H9 (cell line): ENCODE results near the gene METTL8. TPM values are rescaled to one million over a fixed set of nuclear protein-coding genes. Genes with fewer than 3 reads are reported as not detected.

Experiments
- DNase-seq: peaks from one replicate; pipeline ENCODE4 v3.0.0-alpha.2; 2017
- H2AFZ ChIP-seq: one replicate; pipeline ENCODE4 v1.6.1; 2013; ENCODE audit warnings: mild to moderate bottlenecking, low read length, control low read depth, moderate library complexity
- H2AK5ac ChIP-seq: 2 replicates; pipeline ENCODE4 v1.6.1; 2013; ENCODE audit warnings: low read length, control low read depth, mixed read lengths; ENCODE audit not compliant: insufficient read length
- H2BK120ac ChIP-seq: one replicate; pipeline ENCODE4 v1.6.1; 2013; ENCODE audit warnings: low read depth, mild to moderate bottlenecking, low read length, control low read depth, inconsistent platforms; ENCODE audit not compliant: poor library complexity, severe bottlenecking
- H2BK12ac ChIP-seq: 2 replicates; pipeline ENCODE4 v1.6.1; 2013; ENCODE audit warnings: low read length, control low read depth, mixed read lengths, low read depth; ENCODE audit not compliant: insufficient read length
- H2BK15ac ChIP-seq: 2 replicates; pipeline ENCODE4 v1.6.1; 2013; ENCODE audit warnings: low read depth, low read length, control low read depth
- H2BK20ac ChIP-seq: one replicate; pipeline ENCODE4 v1.6.1; 2013; ENCODE audit warnings: low read depth, mild to moderate bottlenecking, low read length, control low read depth, inconsistent platforms; ENCODE audit not compliant: poor library complexity, severe bottlenecking
- H2BK5ac ChIP-seq: 2 replicates; pipeline ENCODE4 v1.6.1; 2013; ENCODE audit warnings: low read length, control low read depth, mixed read lengths; ENCODE audit not compliant: insufficient read length
- H3K14ac ChIP-seq: 2 replicates; pipeline ENCODE4 v1.6.1; 2013; ENCODE audit warnings: low read length, control low read depth; ENCODE audit not compliant: insufficient read depth
- H3K18ac ChIP-seq: 2 replicates; pipeline ENCODE4 v1.6.1; 2013; ENCODE audit warnings: low read depth, mild to moderate bottlenecking, mixed read lengths, low read length, control low read depth; ENCODE audit not compliant: insufficient read length
- H3K23ac ChIP-seq: 2 replicates; pipeline ENCODE4 v1.6.1; 2013; ENCODE audit warnings: low read length, control low read depth, mixed read lengths, low read depth; ENCODE audit not compliant: insufficient read length
- H3K23me2 ChIP-seq: 2 replicates; pipeline ENCODE4 v1.6.1; 2013; ENCODE audit warnings: low read depth, mild to moderate bottlenecking, mixed read lengths, low read length, control low read depth; ENCODE audit not compliant: insufficient read length, poor library complexity, severe bottlenecking
- H3K27ac ChIP-seq: 2 replicates; pipeline ENCODE4 v1.5.1; 2013; ENCODE audit warnings: low read length, control low read depth, mixed read lengths, low read depth; ENCODE audit not compliant: insufficient read length
- H3K27me3 ChIP-seq: 2 replicates; pipeline ENCODE4 v1.6.1; 2013; ENCODE audit warnings: low read length, control low read depth, inconsistent platforms; ENCODE audit not compliant: insufficient read depth
- H3K4ac ChIP-seq: 2 replicates; pipeline ENCODE4 v1.6.1; 2013; ENCODE audit warnings: low read depth, mild to moderate bottlenecking, control low read depth, inconsistent platforms, low read length, moderate library complexity
- H3K4me1 ChIP-seq: 2 replicates; pipeline ENCODE4 v1.6.1; 2013; ENCODE audit warnings: low read length, control low read depth, inconsistent platforms; ENCODE audit not compliant: insufficient read depth
- H3K4me2 ChIP-seq: 2 replicates; pipeline ENCODE4 v1.6.1; 2013; ENCODE audit warnings: low read length, control low read depth, mixed read lengths; ENCODE audit not compliant: insufficient read length, insufficient read depth
- H3K56ac ChIP-seq: 2 replicates; pipeline ENCODE4 v1.6.1; 2013; ENCODE audit warnings: low read depth, mild to moderate bottlenecking, mixed read lengths, low read length, control low read depth; ENCODE audit not compliant: insufficient read length
- H3K79me1 ChIP-seq: 2 replicates; pipeline ENCODE4 v1.6.1; 2013; ENCODE audit warnings: low read depth, mild to moderate bottlenecking, moderate library complexity, low read length, control low read depth, inconsistent platforms; ENCODE audit not compliant: insufficient read depth, poor library complexity, severe bottlenecking
- H3K79me2 ChIP-seq: 2 replicates; pipeline ENCODE4 v1.6.1; 2013; ENCODE audit warnings: low read length, control low read depth, inconsistent platforms; ENCODE audit not compliant: insufficient read depth
- H3K9ac ChIP-seq: 2 replicates; pipeline ENCODE4 v1.6.1; 2013; ENCODE audit warnings: low read length, control low read depth, mixed read lengths; ENCODE audit not compliant: insufficient read length; ENCODE audit errors: extremely low read depth
- H3K9me3 ChIP-seq: one replicate; pipeline ENCODE4 v1.6.1; 2013; ENCODE audit warnings: low read depth, low read length, inconsistent platforms; ENCODE audit not compliant: control insufficient read depth
- H3T11ph ChIP-seq: one replicate; pipeline ENCODE4 v1.6.1; 2013; ENCODE audit warnings: mild to moderate bottlenecking, low read length, control low read depth, inconsistent platforms
- H4K20me1 ChIP-seq: one replicate; pipeline ENCODE4 v1.6.1; 2013; ENCODE audit not compliant: control insufficient read depth, insufficient read length, insufficient read depth
- H4K5ac ChIP-seq: 2 replicates; pipeline ENCODE4 v1.6.1; 2013; ENCODE audit warnings: low read depth, mild to moderate bottlenecking, mixed read lengths, low read length, control low read depth; ENCODE audit not compliant: insufficient read length
- H4K8ac ChIP-seq: replicated peaks from 2 replicates; pipeline ENCODE4 v1.6.1; 2013; ENCODE audit warnings: low read length, control low read depth, mixed read lengths, low read depth; ENCODE audit not compliant: insufficient read length
- H4K91ac ChIP-seq: 2 replicates; pipeline ENCODE4 v1.6.1; 2013; ENCODE audit warnings: low read depth, mild to moderate bottlenecking, moderate library complexity, mixed read lengths, low read length, control low read depth; ENCODE audit not compliant: insufficient read length
- H3K27ac Mint-ChIP-seq, 3 experiments: 2 replicates in 2 of 3; 3 replicates in 1 of 3; pipeline ENCODE4 v1.8.0; 2020 to 2021; ENCODE audit warnings: mixed read lengths in 3 of 3, mild to moderate bottlenecking in 1 of 3, moderate library complexity in 1 of 3
- H3K27me3 Mint-ChIP-seq: 2 replicates; pipeline ENCODE4 v1.8.0; 2021; ENCODE audit warnings: low read depth, mild to moderate bottlenecking, moderate library complexity, mixed read lengths
- H3K36me3 Mint-ChIP-seq, 3 experiments: 2 replicates in 2 of 3; 3 replicates in 1 of 3; pipeline ENCODE4 v1.8.0; 2020 to 2021; ENCODE audit warnings: low read depth in 3 of 3, mixed read lengths in 3 of 3; ENCODE audit not compliant: insufficient read depth in 1 of 3
- H3K4me1 Mint-ChIP-seq, 2 experiments: 2 replicates each; pipeline ENCODE4 v1.8.0; 2020; ENCODE audit warnings: mixed read lengths in 2 of 2
- H3K4me3 Mint-ChIP-seq, 2 experiments: 2 replicates in 1 of 2; 3 replicates in 1 of 2; pipeline ENCODE4 v1.8.0; 2020 to 2021; ENCODE audit warnings: mild to moderate bottlenecking in 2 of 2, mixed read lengths in 2 of 2, moderate library complexity in 1 of 2
- H3K9me3 Mint-ChIP-seq, 2 experiments: 2 replicates in 1 of 2; 3 replicates in 1 of 2; pipeline ENCODE4 v1.8.0; 2020; ENCODE audit warnings: mild to moderate bottlenecking in 2 of 2, mixed read lengths in 2 of 2, moderate library complexity in 1 of 2
- CTCF ChIP-seq: fragments of 200-600 bp; sonication (generic); conservative IDR thresholded peaks from 3 replicates; pipeline ENCODE4 v1.8.0; 2021; ENCODE audit warnings: antibody characterized with exemption, mild to moderate bottlenecking
- WGBS: extraction: QIAGEN DNeasy Blood & Tissue Kit; methylation state at CpG from one replicate; pipeline ENCODE4 v1.1.7; 2013; ENCODE audit warnings: missing lambda C conversion rate, low lambda C conversion rate, mixed read lengths; ENCODE audit not compliant: insufficient read length; ENCODE audit errors: extremely low coverage; 5-methylcytosine and 5-hydroxymethylcytosine counted together
- total RNA-seq: library from RNA; stranded (reverse); gene quantifications from 2 replicates; pipeline ENCODE4 v1.2.1, GENCODE V29; 2021

The METTL8 gene
- total RNA-seq, 1 experiment from 2014 or later = 40.9 TPM

DNA sequence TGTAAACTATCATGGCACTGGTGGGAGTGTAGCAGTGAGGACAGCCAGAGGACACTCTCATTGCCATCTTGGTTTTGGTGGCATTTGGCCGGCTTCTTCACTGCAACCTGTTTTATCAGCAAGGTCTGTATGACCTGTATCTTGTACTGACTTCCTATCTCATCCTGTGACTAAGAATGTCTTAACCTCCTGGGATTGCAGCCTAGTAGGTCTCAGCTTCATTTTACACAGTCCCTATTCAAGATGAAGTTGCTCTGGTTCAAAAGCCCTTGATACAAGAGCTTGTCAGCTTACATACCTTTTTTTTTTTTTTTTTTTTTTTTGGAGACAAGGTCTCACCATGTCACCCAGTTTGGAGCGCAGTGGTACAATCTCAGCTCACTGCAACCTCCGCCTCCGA lies 110.9 kb downstream of the METTL8 start:
- Mint-ChIP-seq H3K27me3 (no peaks in the 10 kb centered on the region), H3K4me1 (peaks cover 70 to 74% of the 10 kb centered on the region in 2 experiments), H3K9me3 (no peaks in the 10 kb centered on the region), H3K36me3 (peaks cover 11 to 23% (median 14%) of the 10 kb centered on the region in 3 experiments), H3K4me3 (no peak overlapping the region), H3K27ac (peak overlapping the region in 1 of 3 experiments; percentile 12; a peak in 1 of 7 replicates)
- H3K14ac ChIP-seq = no peak overlapping the region
- no peaks in the 10 kb centered on the region for H3K23me2 ChIP-seq
- no peak overlapping the region for H3K9ac ChIP-seq
- H4K20me1 ChIP-seq = no peaks in the 10 kb centered on the region
- H3K4me1 ChIP-seq = peaks cover 17% of the 10 kb centered on the region
- H4K5ac ChIP-seq = no peak overlapping the region
- no peak overlapping the region for H2AK5ac ChIP-seq
- no peaks in the 10 kb centered on the region for H3K79me2 ChIP-seq
- no peak overlapping the region for H3K27ac ChIP-seq
- no peak overlapping the region for H4K91ac ChIP-seq
- DNase-seq = no peak
- no peak overlapping the region for H3K4me2 ChIP-seq
- no peak overlapping the region for H3K56ac ChIP-seq
- no peak overlapping the region for H2AFZ ChIP-seq
- H2BK120ac ChIP-seq = no peak overlapping the region
- no peaks in the 10 kb centered on the region for H3K79me1 ChIP-seq
- H2BK20ac ChIP-seq = no peak overlapping the region
- TF ChIP-seq CTCF = no peak
- no peak overlapping the region for H3K18ac ChIP-seq
- H2BK5ac ChIP-seq = no peak overlapping the region
- no CpG with 5 or more reads among the region's 4 CpGs for WGBS
- H3K27me3 ChIP-seq = no peaks in the 10 kb centered on the region
- H3T11ph ChIP-seq = no peak overlapping the region
- no peak overlapping the region for H2BK12ac ChIP-seq
- H3K23ac ChIP-seq = no peak overlapping the region
- no peak overlapping the region for H3K4ac ChIP-seq
- H3K9me3 ChIP-seq = no peaks in the 10 kb centered on the region
- H2BK15ac ChIP-seq = no peak overlapping the region
- no peak overlapping the region for H4K8ac ChIP-seq
